Transverse colon (tissue), 4 donors: Measurements from ENCODE around the gene KIF18A. TPM values are rescaled to one million over a fixed set of nuclear protein-coding genes. Genes with fewer than 3 reads are reported as not detected.

Experiments
- DNase-seq: peaks from one replicate; pipeline ENCODE4 v3.0.0-alpha.2; 2019
- H3K27ac ChIP-seq, 4 donors: fragments of 200-600 bp; sonication (generic); 2 replicates each; pipeline ENCODE4 v1.5.1; 2016 to 2018; ENCODE audit warnings: inconsistent platforms in 4 of 4
- H3K27me3 ChIP-seq: fragments of 200-600 bp; sonication (generic); 2 replicates; pipeline ENCODE4 v1.5.1; 2017; ENCODE audit warnings: inconsistent platforms
- H3K36me3 ChIP-seq, 4 donors: fragments of 200-600 bp; sonication (generic); 2 replicates each; pipeline ENCODE4 v1.5.1; 2017 to 2019; ENCODE audit warnings: inconsistent platforms in 4 of 4
- H3K4me1 ChIP-seq, 4 donors: fragments of 200-600 bp; sonication (generic); 2 replicates each; pipeline ENCODE4 v1.5.1; 2017 to 2020; ENCODE audit warnings: inconsistent platforms in 4 of 4
- H3K4me3 ChIP-seq, 4 donors: fragments of 200-600 bp; sonication (generic); 1 replicate in 1 of 4; 2 replicates in 3 of 4; pipeline versions ENCODE4 v1.5.1 to v1.6.1; 2017 to 2019; ENCODE audit warnings: inconsistent platforms in 4 of 4
- H3K9me3 ChIP-seq, 2 donors: fragments of 200-600 bp; sonication (generic); 2 replicates each; pipeline ENCODE4 v1.5.1; 2017 to 2019; ENCODE audit warnings: inconsistent platforms in 2 of 2
- EP300 ChIP-seq: sonication (generic); formaldehyde crosslinking; IDR thresholded peaks from one replicate; pipeline ENCODE4 v1.6.1; 2017; ENCODE audit warnings: antibody characterized with exemption, low read depth
- POLR2A ChIP-seq: fragments of 450-650 bp; IDR thresholded peaks from one replicate; pipeline ENCODE4 v1.6.1; 2016; ENCODE audit warnings: antibody characterized with exemption, mild to moderate bottlenecking, moderate library complexity
- POLR2AphosphoS5 ChIP-seq, 3 donors: sonication (generic); formaldehyde crosslinking; IDR thresholded peaks; one replicate each; pipeline ENCODE4 v1.6.1; 2016; ENCODE audit warnings: antibody characterized with exemption in 3 of 3
- WGBS, 2 donors: methylation state at CpG; one replicate each; pipeline ENCODE4 v1.1.5; 2018; ENCODE audit warnings: low coverage in 1 of 2; 5-methylcytosine and 5-hydroxymethylcytosine counted together
- in situ Hi-C, 4 donors: fragments of 200-750 bp; cut with MboI; loops; one replicate each; pipeline versions ENCODE4 v1.15.0 to v1.15.1; 2017; ENCODE audit warnings: low sequenced_read_pairs in 3 of 4, low pct_ligation_motif_present in 1 of 4, low pct_unique_long_range_greater_than_20kb in 1 of 4
- intact Hi-C: fragments of 100-400 bp; cut with DNase I; formaldehyde crosslinking; loops from one replicate; pipeline ENCODE4 v1.15.1; 2023; ENCODE audit warnings: low total_unique reads
- total RNA-seq, 4 donors: library from RNA; depleted of rRNA; stranded (reverse); fragments of >200 nt; gene quantifications; one replicate each; pipeline ENCODE4 v1.1.0, GENCODE V29; 2016
- TF ChIP-seq, protein P1 (sequence below), 5 experiments: fragments of 200-600 bp in 3 of 5; fragments of 450-650 bp in 2 of 5; sonication (generic) in 3 of 5; IDR thresholded peaks; 1 replicate in 2 of 5; 2 replicates in 3 of 5; pipeline ENCODE4 v1.5.1; 2016 to 2017; ENCODE audit warnings: antibody characterized with exemption in 5 of 5, inconsistent platforms in 3 of 5, mild to moderate bottlenecking in 2 of 5, moderate library complexity in 1 of 5

Gene KIF18A
- total RNA-seq, 4 donors from 2014 or later: 0.20 to 1.8 (median 0.43) TPM

DNA sequence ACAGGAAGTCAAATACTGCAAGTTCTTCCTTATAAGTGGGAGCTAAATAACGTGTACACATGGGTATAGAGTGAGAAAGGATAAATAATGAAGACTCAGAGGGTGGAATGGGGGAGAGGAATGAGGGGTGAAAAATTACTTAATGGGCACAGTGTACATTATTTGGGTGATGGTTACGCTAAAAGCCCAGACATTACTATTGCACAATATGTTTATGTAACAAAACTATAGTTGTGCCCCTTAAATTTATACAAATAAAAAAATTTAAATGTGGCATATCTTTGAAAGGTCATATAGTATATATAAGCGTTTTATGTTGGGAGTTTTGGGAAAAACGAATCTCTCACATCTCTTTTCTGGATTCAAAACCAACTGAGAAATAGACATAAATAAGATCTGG lies 96.1 kb downstream of the KIF18A start:
- H3K9me3 ChIP-seq: no peaks in the 10 kb centered on the region
- H3K4me1 ChIP-seq: no peaks in the 10 kb centered on the region
- H3K27ac ChIP-seq: no peak overlapping the region
- no peak overlapping the region for H3K4me3 ChIP-seq
- no peaks in the 10 kb centered on the region for H3K36me3 ChIP-seq
- no peak for DNase-seq
- H3K27me3 ChIP-seq: no peaks in the 10 kb centered on the region
- intact Hi-C loops: no loop called here
- 80 to 83% methylated on average over 4 of the region's 4 CpGs for WGBS, 2 donors
- in situ Hi-C loops: no loop called here
- TF ChIP-seq POLR2AphosphoS5 (IDR thresholded peaks at IDR 0.05) (no peak), EP300 (no peak), POLR2A (no peak)
- TF ChIP-seq, protein P1, sequence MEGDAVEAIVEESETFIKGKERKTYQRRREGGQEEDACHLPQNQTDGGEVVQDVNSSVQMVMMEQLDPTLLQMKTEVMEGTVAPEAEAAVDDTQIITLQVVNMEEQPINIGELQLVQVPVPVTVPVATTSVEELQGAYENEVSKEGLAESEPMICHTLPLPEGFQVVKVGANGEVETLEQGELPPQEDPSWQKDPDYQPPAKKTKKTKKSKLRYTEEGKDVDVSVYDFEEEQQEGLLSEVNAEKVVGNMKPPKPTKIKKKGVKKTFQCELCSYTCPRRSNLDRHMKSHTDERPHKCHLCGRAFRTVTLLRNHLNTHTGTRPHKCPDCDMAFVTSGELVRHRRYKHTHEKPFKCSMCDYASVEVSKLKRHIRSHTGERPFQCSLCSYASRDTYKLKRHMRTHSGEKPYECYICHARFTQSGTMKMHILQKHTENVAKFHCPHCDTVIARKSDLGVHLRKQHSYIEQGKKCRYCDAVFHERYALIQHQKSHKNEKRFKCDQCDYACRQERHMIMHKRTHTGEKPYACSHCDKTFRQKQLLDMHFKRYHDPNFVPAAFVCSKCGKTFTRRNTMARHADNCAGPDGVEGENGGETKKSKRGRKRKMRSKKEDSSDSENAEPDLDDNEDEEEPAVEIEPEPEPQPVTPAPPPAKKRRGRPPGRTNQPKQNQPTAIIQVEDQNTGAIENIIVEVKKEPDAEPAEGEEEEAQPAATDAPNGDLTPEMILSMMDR (IDR thresholded peaks at IDR 0.05): no peak

DNA sequence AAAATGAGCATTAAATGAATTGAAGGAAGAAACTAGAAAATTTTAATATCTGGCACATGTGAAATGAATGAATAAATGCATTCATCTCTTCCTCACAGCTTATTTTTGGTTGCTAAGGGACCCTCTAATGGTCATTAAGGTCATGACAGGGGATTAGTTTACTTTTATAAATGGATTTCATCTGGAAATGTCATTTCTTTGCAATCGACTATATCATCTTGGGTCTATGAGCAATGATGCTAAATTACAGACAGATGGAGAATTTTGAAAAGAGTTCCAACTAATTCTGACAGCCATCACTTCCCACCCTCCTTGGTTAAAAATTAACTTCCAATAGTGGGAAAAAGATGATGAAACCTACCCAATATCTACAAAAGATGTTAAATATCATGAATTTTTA lies 98.0 kb downstream of the KIF18A start:
- Histone ChIP-seq H3K4me1 (no peaks in the 10 kb centered on the region), H3K36me3 (no peaks in the 10 kb centered on the region), H3K9me3 (no peaks in the 10 kb centered on the region), H3K27ac (no peak overlapping the region), H3K4me3 (no peak overlapping the region), H3K27me3 (no peaks in the 10 kb centered on the region)
- TF ChIP-seq, protein P1 (IDR thresholded peaks at IDR 0.05): no peak
- TF ChIP-seq EP300: no peak
- TF ChIP-seq POLR2AphosphoS5 (IDR thresholded peaks at IDR 0.05): no peak
- no peak for TF ChIP-seq POLR2A
- 50 to 82% methylated on average over 1 of the region's 1 CpG for WGBS, 2 donors
- no peak for DNase-seq
- intact Hi-C loops (no loop called here), in situ Hi-C loops (no loop called here)

GRCh38 chr11:28009388-28009787 lies 98.6 kb downstream of the KIF18A start:
- H3K4me1 ChIP-seq: no peaks in the 10 kb centered on the region
- intact Hi-C loops (no loop called here), in situ Hi-C loops (no loop called here)
- H3K27me3 ChIP-seq: no peaks in the 10 kb centered on the region
- no peak overlapping the region for H3K4me3 ChIP-seq
- no peak for DNase-seq
- no peaks in the 10 kb centered on the region for H3K36me3 ChIP-seq
- no peak overlapping the region for H3K27ac ChIP-seq
- no peaks in the 10 kb centered on the region for H3K9me3 ChIP-seq
- TF ChIP-seq EP300 (no peak), POLR2AphosphoS5 (IDR thresholded peaks at IDR 0.05) (no peak), POLR2A (no peak)
- TF ChIP-seq, protein P1 (IDR thresholded peaks at IDR 0.05): no peak

DNA sequence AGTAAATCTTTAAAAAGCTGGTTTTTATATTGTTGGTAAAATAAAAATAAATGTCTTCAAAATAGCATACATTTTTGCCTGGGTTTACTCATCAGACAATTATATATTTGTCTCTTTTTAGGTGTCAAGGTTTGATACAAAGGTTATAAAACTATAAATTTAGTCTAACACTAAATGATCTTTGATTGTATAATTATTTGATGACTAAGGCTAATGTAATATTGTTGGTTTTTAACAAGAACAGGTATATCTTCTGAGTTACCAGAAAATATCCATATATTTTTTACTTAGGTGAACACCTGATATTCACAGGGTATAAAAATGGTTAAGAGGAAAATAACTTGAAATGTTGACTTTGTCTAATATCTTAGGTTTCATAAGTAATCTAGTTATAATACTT lies 104.3 kb downstream of the KIF18A start:
- intact Hi-C loops: no loop called here
- Histone ChIP-seq H3K9me3 (peaks cover 11 to 26% of the 10 kb centered on the region in 2 donors), H3K4me3 (no peak overlapping the region), H3K36me3 (no peaks in the 10 kb centered on the region), H3K4me1 (no peaks in the 10 kb centered on the region), H3K27ac (no peak overlapping the region), H3K27me3 (no peaks in the 10 kb centered on the region)
- in situ Hi-C loops: no loop called here
- DNase-seq: no peak
- TF ChIP-seq, protein P1 (IDR thresholded peaks at IDR 0.05): no peak
- TF ChIP-seq EP300: no peak
- no peak for TF ChIP-seq POLR2AphosphoS5 (IDR thresholded peaks at IDR 0.05)
- no peak for TF ChIP-seq POLR2A
